Liver (tissue), 9 donors: ENCODE results near the gene MS4A6A. TPM values are rescaled to one million over a fixed set of nuclear protein-coding genes. Genes with fewer than 3 reads are reported as not detected.

ENCODE experiments used
- DNase-seq: peaks from one replicate; pipeline ENCODE4 v3.0.0-alpha.2; 2017; ENCODE audit warnings: low spot score
- H3K27ac ChIP-seq, 2 donors: one replicate each; pipeline ENCODE4 v1.7.0; 2013; ENCODE audit warnings: inconsistent platforms in 2 of 2, low read length in 2 of 2, control low read depth in 1 of 2, low read depth in 1 of 2, mild to moderate bottlenecking in 1 of 2
- H3K27me3 ChIP-seq, 4 donors: one replicate each; pipeline versions ENCODE4 v1.6.1 to v1.7.0; 2013; ENCODE audit warnings: low read length in 3 of 4, inconsistent platforms in 1 of 4, mild to moderate bottlenecking in 1 of 4, moderate library complexity in 1 of 4; ENCODE audit not compliant: control insufficient read depth in 4 of 4, insufficient read depth in 4 of 4
- H3K36me3 ChIP-seq, 4 donors: one replicate each; pipeline versions ENCODE4 v1.6.1 to v1.7.0; 2013; ENCODE audit warnings: low read length in 3 of 4, mild to moderate bottlenecking in 3 of 4, low read depth in 1 of 4, moderate library complexity in 1 of 4; ENCODE audit not compliant: control insufficient read depth in 4 of 4, insufficient read depth in 3 of 4
- H3K4me1 ChIP-seq, 4 donors: one replicate each; pipeline versions ENCODE4 v1.6.1 to v1.7.0; 2013; ENCODE audit warnings: low read length in 3 of 4, mild to moderate bottlenecking in 3 of 4, moderate library complexity in 1 of 4; ENCODE audit not compliant: control insufficient read depth in 4 of 4, insufficient read depth in 4 of 4
- H3K4me3 ChIP-seq, 3 donors: one replicate each; pipeline versions ENCODE4 v1.6.1 to v1.7.0; 2013; ENCODE audit warnings: low read length in 3 of 3, control low read depth in 1 of 3, low read depth in 1 of 3, mild to moderate bottlenecking in 1 of 3
- H3K9ac ChIP-seq, 2 donors: one replicate each; pipeline ENCODE4 v1.7.0; 2013; ENCODE audit warnings: low read length in 2 of 2, mild to moderate bottlenecking in 2 of 2, moderate library complexity in 2 of 2, control low read depth in 1 of 2, low read depth in 1 of 2
- H3K9me3 ChIP-seq, 4 donors: one replicate each; pipeline versions ENCODE4 v1.6.1 to v1.7.0; 2013; ENCODE audit warnings: low read length in 3 of 4; ENCODE audit not compliant: control insufficient read depth in 4 of 4
- EGR1 ChIP-seq, 2 donors: IDR thresholded peaks; 2 replicates each; pipeline ENCODE4 v1.6.1; 2016 to 2018; ENCODE audit warnings: antibody characterized with exemption in 2 of 2, low read depth in 2 of 2
- HNF4A ChIP-seq, 2 donors: conservative IDR thresholded peaks; 2 replicates each; pipeline ENCODE4 v1.6.1; 2016; ENCODE audit warnings: antibody characterized with exemption in 2 of 2, mild to moderate bottlenecking in 2 of 2
- HNF4G ChIP-seq: IDR thresholded peaks from 2 replicates; pipeline ENCODE4 v1.6.1; 2016; ENCODE audit warnings: antibody characterized with exemption
- REST ChIP-seq: IDR thresholded peaks from 2 replicates; pipeline ENCODE4 v1.6.1; 2016; ENCODE audit warnings: antibody characterized with exemption, mild to moderate bottlenecking
- RXRA ChIP-seq, 2 donors: IDR thresholded peaks; 2 replicates each; pipeline ENCODE4 v1.6.1; 2017 to 2018; ENCODE audit warnings: antibody characterized with exemption in 2 of 2, mild to moderate bottlenecking in 1 of 2
- SP1 ChIP-seq: IDR thresholded peaks from 2 replicates; pipeline ENCODE4 v1.6.1; 2018; ENCODE audit warnings: antibody characterized with exemption, mild to moderate bottlenecking
- TAF1 ChIP-seq: conservative IDR thresholded peaks from 2 replicates; pipeline ENCODE4 v1.6.1; 2016; ENCODE audit warnings: antibody characterized with exemption, mild to moderate bottlenecking
- ZBTB33 ChIP-seq: IDR thresholded peaks from 2 replicates; pipeline ENCODE4 v1.6.1; 2016; ENCODE audit warnings: antibody characterized with exemption
- WGBS: extraction: QIAGEN DNeasy Blood & Tissue Kit; methylation state at CpG from one replicate; pipeline ENCODE4 v1.1.7; 2013; 5-methylcytosine and 5-hydroxymethylcytosine counted together
- polyA plus RNA-seq, 2 donors: library from polyadenylated mRNA; stranded (reverse) in 1 of 2; unstranded in 1 of 2; fragments of 200-250 nt in 1 of 2; fragments of >200 nt in 1 of 2; fragmentation: Nextera tagmentation in 1 of 2; extraction: Ambion mirVana in 1 of 2; gene quantifications; one replicate each; pipeline versions ENCODE4 v1.2.1 to v1.2.3, GENCODE V29; 2013 to 2015
- total RNA-seq, 2 donors: library from RNA; depleted of rRNA; stranded (reverse); fragments of >200 nt; gene quantifications; one replicate each; pipeline ENCODE4 v1.2.3, GENCODE V29; 2014
- TF ChIP-seq, protein P1 (sequence below): IDR thresholded peaks from 2 replicates; pipeline ENCODE4 v1.6.1; 2016; ENCODE audit warnings: antibody characterized with exemption
- TF ChIP-seq, protein P2 (sequence below): IDR thresholded peaks from 2 replicates; pipeline ENCODE4 v1.6.1; 2016; ENCODE audit warnings: antibody characterized with exemption
- donor health status: healthy.
- donor health status: healthy.
- donor health status: healthy.
- donor health status: healthy.
- donor health status: healthy.

MS4A6A gene
- total and polyA plus RNA-seq, 4 donors = 64.6 to 117 (median 99.4) TPM

- TF ChIP-seq TAF1 (no peak), HNF4A (conservative IDR thresholded peaks at IDR 0.05) (no peak)
- TF ChIP-seq, protein P1, sequence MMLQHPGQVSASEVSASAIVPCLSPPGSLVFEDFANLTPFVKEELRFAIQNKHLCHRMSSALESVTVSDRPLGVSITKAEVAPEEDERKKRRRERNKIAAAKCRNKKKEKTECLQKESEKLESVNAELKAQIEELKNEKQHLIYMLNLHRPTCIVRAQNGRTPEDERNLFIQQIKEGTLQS = no peak
Measured at GRCh38 chr11:60221692-60222091, 38.8 kb upstream of the MS4A6A start (continued).

DNA sequence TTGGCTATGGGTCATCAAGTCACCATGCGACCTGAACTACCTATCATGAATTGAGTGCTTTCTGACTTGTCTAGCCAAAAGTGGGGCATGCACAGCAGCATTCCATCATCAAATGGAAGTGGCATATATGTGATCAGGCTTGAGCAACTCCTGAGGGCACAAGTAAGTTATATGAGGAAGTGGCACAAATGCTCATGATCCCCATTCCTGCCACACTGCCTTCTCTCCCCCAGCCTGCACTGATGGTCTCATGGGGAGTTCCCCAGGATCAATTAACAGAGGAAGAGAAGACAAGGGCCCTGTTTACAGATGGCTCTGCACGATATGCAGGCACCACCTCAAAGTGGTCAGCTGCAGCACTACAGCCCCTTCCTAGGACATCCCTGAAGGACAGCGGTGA, 38.3 kb upstream of the MS4A6A start:
- Histone ChIP-seq H3K27ac (no peak overlapping the region), H3K9ac (no peak overlapping the region), H3K9me3 (no peaks in the 10 kb centered on the region), H3K27me3 (no peaks in the 10 kb centered on the region), H3K4me1 (no peaks in the 10 kb centered on the region), H3K36me3 (no peaks in the 10 kb centered on the region), H3K4me3 (no peak overlapping the region)
- WGBS = 84% methylated on average over 3 of the region's 3 CpGs
- no peak for TF ChIP-seq REST
- no peak for TF ChIP-seq ZBTB33
- TF ChIP-seq, protein P1 = no peak
- no peak for TF ChIP-seq RXRA (IDR thresholded peaks at IDR 0.05)
- TF ChIP-seq, protein P2, sequence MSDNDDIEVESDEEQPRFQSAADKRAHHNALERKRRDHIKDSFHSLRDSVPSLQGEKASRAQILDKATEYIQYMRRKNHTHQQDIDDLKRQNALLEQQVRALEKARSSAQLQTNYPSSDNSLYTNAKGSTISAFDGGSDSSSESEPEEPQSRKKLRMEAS = no peak
- TF ChIP-seq EGR1 (IDR thresholded peaks at IDR 0.05; ENCODE audit: low read depth in 2 of 2) = no peak
- no peak for TF ChIP-seq HNF4A (conservative IDR thresholded peaks at IDR 0.05)
- DNase-seq = no peak

GRCh38 chr11:60214386-60214785, 31.5 kb upstream of the MS4A6A start:
- Histone ChIP-seq H3K9me3 (no peaks in the 10 kb centered on the region), H3K9ac (no peak overlapping the region), H3K36me3 (no peaks in the 10 kb centered on the region), H3K27ac (no peak overlapping the region), H3K4me3 (no peak overlapping the region), H3K4me1 (no peaks in the 10 kb centered on the region), H3K27me3 (no peaks in the 10 kb centered on the region)
- DNase-seq = no peak
- TF ChIP-seq REST (no peak), EGR1 (IDR thresholded peaks at IDR 0.05; ENCODE audit: low read depth in 2 of 2) (no peak), SP1 (no peak), HNF4G (no peak)
- TF ChIP-seq, protein P1 = no peak
- WGBS = 78% methylated on average over 1 of the region's 1 CpG
